Cardiac fibroblast (primary cell): ENCODE results near the gene GGTA1.

ENCODE experiments used
- DNase-seq, 2 donors: peaks; one replicate each; pipeline versions ENCODE4 v3.0.0 to v3.0.0-alpha.2; 2010; ENCODE audit warnings: low read depth in 2 of 2
- H3K4me3 ChIP-seq, 2 donors: replicated peaks in 1 of 2; 1 replicate in 1 of 2; 2 replicates in 1 of 2; pipeline ENCODE4 v1.5.1; 2011; ENCODE audit warnings: low read depth in 2 of 2, low read length in 2 of 2, mild to moderate bottlenecking in 2 of 2, moderate library complexity in 1 of 2
- CTCF ChIP-seq: IDR thresholded peaks from one replicate; pipeline ENCODE4 v1.5.1; 2011; ENCODE audit warnings: low read depth, mild to moderate bottlenecking, low read length, inconsistent platforms

GGTA1 gene

GRCh38 chr9:121500165-121500478 is 478 bp upstream of the GGTA1 start:
- TF ChIP-seq CTCF, result no peak
- DNase-seq, result no peak
- peak overlapping the region; percentile 42 to 48 for H3K4me3 ChIP-seq

- no peak for DNase-seq
- peak overlapping the region; percentile 39 to 51 for H3K4me3 ChIP-seq
- no peak for TF ChIP-seq CTCF
Observed at GRCh38 chr9:121499177-121499426, 542 bp downstream of the GGTA1 start.

- peak; percentile 62 to 69 for DNase-seq
- TF ChIP-seq CTCF, result peak; percentile 5
Observed at GRCh38 chr9:121498487-121499176, 1.0 kb downstream of the GGTA1 start.

GRCh38 chr9:121498150-121498486 is 1.5 kb downstream of the GGTA1 start:
- peak; percentile 77 to 87 for DNase-seq
- peak; percentile 63 for TF ChIP-seq CTCF
- H3K4me3 ChIP-seq, result no peak overlapping the region

More at GRCh38 chr9:121498487-121499176, 1.0 kb downstream of the GGTA1 start:
- H3K4me3 ChIP-seq, result peak overlapping the region; percentile 39 to 51

GRCh38 chr9:121495976-121496375 is 3.7 kb downstream of the GGTA1 start:
- no peak for TF ChIP-seq CTCF
- no peak for DNase-seq

GRCh38 chr9:121494192-121494591 is 5.5 kb downstream of the GGTA1 start:
- H3K4me3 ChIP-seq, result no peak overlapping the region
- no peak for DNase-seq

More at GRCh38 chr9:121495976-121496375, 3.7 kb downstream of the GGTA1 start:
- no peak overlapping the region for H3K4me3 ChIP-seq

More at GRCh38 chr9:121494192-121494591, 5.5 kb downstream of the GGTA1 start:
- no peak for TF ChIP-seq CTCF
